Trophoblast cell (in vitro differentiated cells and primary cell): Measurements from ENCODE around the gene SMARCD3.

Experiments
- DNase-seq, 2 donors: peaks; one replicate each; pipeline ENCODE4 v3.0.0-alpha.2; 2016
- H2AFZ ChIP-seq: 2 replicates; pipeline ENCODE4 v1.6.1; 2013; ENCODE audit warnings: low read length, moderate library complexity, mild to moderate bottlenecking; ENCODE audit not compliant: insufficient read depth, poor library complexity
- H2AK5ac ChIP-seq: 2 replicates; pipeline ENCODE4 v1.6.1; 2013; ENCODE audit warnings: mild to moderate bottlenecking, low read length
- H2BK120ac ChIP-seq: 2 replicates; pipeline ENCODE4 v1.6.1; 2013; ENCODE audit warnings: low read length, mild to moderate bottlenecking, moderate library complexity; ENCODE audit not compliant: insufficient read depth, poor library complexity
- H2BK12ac ChIP-seq: 2 replicates; pipeline ENCODE4 v1.6.1; 2013; ENCODE audit warnings: mild to moderate bottlenecking, low read length, moderate library complexity
- H2BK5ac ChIP-seq: 2 replicates; pipeline ENCODE4 v1.6.1; 2013; ENCODE audit warnings: low read length, low read depth, moderate library complexity, mild to moderate bottlenecking; ENCODE audit not compliant: poor library complexity
- H3K14ac ChIP-seq: 2 replicates; pipeline ENCODE4 v1.6.1; 2013; ENCODE audit warnings: mild to moderate bottlenecking, low read length
- H3K18ac ChIP-seq: 2 replicates; pipeline ENCODE4 v1.6.1; 2013; ENCODE audit warnings: mild to moderate bottlenecking, low read length
- H3K23ac ChIP-seq: 2 replicates; pipeline ENCODE4 v1.6.1; 2013; ENCODE audit warnings: low read length
- H3K27ac ChIP-seq: 2 replicates; pipeline ENCODE4 v1.5.1; 2013; ENCODE audit warnings: low read depth, mild to moderate bottlenecking, inconsistent platforms, low read length, moderate library complexity
- H3K27me3 ChIP-seq: 2 replicates; pipeline ENCODE4 v1.6.1; 2013; ENCODE audit warnings: inconsistent platforms, mild to moderate bottlenecking, low read length, moderate library complexity; ENCODE audit not compliant: insufficient read depth
- H3K36me3 ChIP-seq, 2 experiments: 1 replicate in 1 of 2; 2 replicates in 1 of 2; pipeline ENCODE4 v1.6.1; 2013; ENCODE audit warnings: low read length in 2 of 2, mild to moderate bottlenecking in 2 of 2, moderate library complexity in 1 of 2; ENCODE audit not compliant: insufficient read depth in 2 of 2, control insufficient read depth in 1 of 2
- H3K4ac ChIP-seq: 2 replicates; pipeline ENCODE4 v1.6.1; 2013; ENCODE audit warnings: low read depth, mild to moderate bottlenecking, low read length, moderate library complexity
- H3K4me1 ChIP-seq, 2 experiments: 1 replicate in 1 of 2; 2 replicates in 1 of 2; pipeline ENCODE4 v1.6.1; 2013; ENCODE audit warnings: low read length in 2 of 2, mild to moderate bottlenecking in 2 of 2, moderate library complexity in 1 of 2; ENCODE audit not compliant: insufficient read depth in 2 of 2, control insufficient read depth in 1 of 2
- H3K4me2 ChIP-seq: 2 replicates; pipeline ENCODE4 v1.6.1; 2013; ENCODE audit warnings: inconsistent platforms, mild to moderate bottlenecking, low read length, moderate library complexity
- H3K4me3 ChIP-seq: 2 replicates; pipeline ENCODE4 v1.5.1; 2013; ENCODE audit warnings: mild to moderate bottlenecking, low read depth, low read length, inconsistent platforms
- H3K79me1 ChIP-seq: one replicate; pipeline ENCODE4 v1.6.1; 2013; ENCODE audit warnings: low read length
- H3K79me2 ChIP-seq: 2 replicates; pipeline ENCODE4 v1.6.1; 2013; ENCODE audit warnings: low read length, mild to moderate bottlenecking; ENCODE audit not compliant: control insufficient read depth, insufficient read depth, poor library complexity
- H3K9ac ChIP-seq: 2 replicates; pipeline ENCODE4 v1.6.1; 2013; ENCODE audit warnings: mild to moderate bottlenecking, low read length
- H3K9me3 ChIP-seq: 2 replicates; pipeline ENCODE4 v1.6.1; 2013; ENCODE audit warnings: low read depth, mild to moderate bottlenecking, control low read depth, inconsistent platforms, low read length; ENCODE audit not compliant: insufficient read depth
- H4K12ac ChIP-seq: 2 replicates; pipeline ENCODE4 v1.6.1; 2013; ENCODE audit warnings: low read depth, mild to moderate bottlenecking, low read length, moderate library complexity
- H4K8ac ChIP-seq: 2 replicates; pipeline ENCODE4 v1.6.1; 2013; ENCODE audit warnings: low read depth, mild to moderate bottlenecking, low read length, moderate library complexity
- H4K91ac ChIP-seq: one replicate; pipeline ENCODE4 v1.6.1; 2013; ENCODE audit warnings: low read depth, mild to moderate bottlenecking, low read length, moderate library complexity
- WGBS: extraction: QIAGEN DNeasy Blood & Tissue Kit; methylation state at CpG from one replicate; pipeline ENCODE4 v1.1.7; 2013; ENCODE audit warnings: missing lambda C conversion rate; ENCODE audit not compliant: insufficient read length, insufficient coverage; ENCODE audit errors: extremely low coverage; 5-methylcytosine and 5-hydroxymethylcytosine counted together

SMARCD3 gene

DNA sequence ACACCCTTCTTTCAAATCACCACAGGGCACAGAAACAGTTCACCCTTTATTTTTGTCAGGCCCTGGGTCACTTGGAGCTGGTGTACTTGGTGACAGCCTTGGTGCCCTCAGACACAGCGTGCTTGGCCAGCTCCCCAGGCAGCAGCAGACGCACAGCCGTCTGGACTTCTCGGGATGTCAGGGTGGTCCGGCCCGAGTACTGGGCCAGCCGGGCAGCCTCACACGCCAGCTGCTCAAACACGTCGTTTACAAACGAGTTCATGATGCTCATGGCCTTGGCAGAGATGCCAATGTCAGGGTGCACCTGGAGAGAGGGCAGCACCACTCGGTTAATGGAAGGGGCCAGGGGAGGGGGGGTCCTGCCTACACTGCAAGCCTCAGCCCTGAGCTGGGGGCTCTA is 40.7 kb downstream of the SMARCD3 start:
- no CpG with 5 or more reads among the region's 12 CpGs for WGBS
- peaks cover under 1 to 5% of the 10 kb centered on the region in 2 experiments for H3K4me1 ChIP-seq

DNA sequence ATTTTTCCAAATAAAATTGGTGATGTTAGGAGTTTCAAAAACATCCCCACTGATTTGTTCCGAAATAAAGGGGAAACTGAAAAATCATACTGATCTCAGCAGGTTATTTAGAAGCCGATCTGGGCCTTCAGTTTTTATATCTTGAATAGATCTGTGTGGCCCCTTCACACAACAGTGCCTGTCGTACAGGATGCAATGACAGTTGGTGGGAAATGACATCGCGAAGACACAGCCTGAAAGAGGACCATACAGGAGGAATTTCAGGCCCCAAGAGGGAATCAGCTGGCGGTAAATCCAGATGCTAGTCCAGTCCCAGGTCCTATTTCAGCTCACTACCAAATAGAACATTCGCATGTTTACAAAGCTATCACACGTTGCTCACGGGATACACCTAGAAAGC is 41.2 kb downstream of the SMARCD3 start:
- peaks cover 0 to 2% of the 10 kb centered on the region in 2 experiments for H3K4me1 ChIP-seq

More for the DNA sequence above, 40.7 kb downstream of the SMARCD3 start:
- Histone ChIP-seq H3K4me3 (peak overlapping the region; percentile 32), H3K9ac (no peak overlapping the region), H2AK5ac (no peak overlapping the region), H2BK5ac (no peak overlapping the region), H3K4ac (no peak overlapping the region), H3K27me3 (no peaks in the 10 kb centered on the region), H4K8ac (no peak overlapping the region), H3K79me1 (no peaks in the 10 kb centered on the region), H2BK12ac (no peak overlapping the region), H3K79me2 (no peaks in the 10 kb centered on the region), H3K4me2 (no peak overlapping the region), H3K27ac (no peak overlapping the region), H3K18ac (no peak overlapping the region), H3K14ac (no peak overlapping the region), H3K9me3 (peaks cover 2% of the 10 kb centered on the region), H2AFZ (no peak overlapping the region), H3K23ac (no peak overlapping the region), H4K91ac (no peak overlapping the region), H2BK120ac (no peak overlapping the region), H4K12ac (no peak overlapping the region), H3K36me3 (no peaks in the 10 kb centered on the region)
- DNase-seq = no peak

DNA sequence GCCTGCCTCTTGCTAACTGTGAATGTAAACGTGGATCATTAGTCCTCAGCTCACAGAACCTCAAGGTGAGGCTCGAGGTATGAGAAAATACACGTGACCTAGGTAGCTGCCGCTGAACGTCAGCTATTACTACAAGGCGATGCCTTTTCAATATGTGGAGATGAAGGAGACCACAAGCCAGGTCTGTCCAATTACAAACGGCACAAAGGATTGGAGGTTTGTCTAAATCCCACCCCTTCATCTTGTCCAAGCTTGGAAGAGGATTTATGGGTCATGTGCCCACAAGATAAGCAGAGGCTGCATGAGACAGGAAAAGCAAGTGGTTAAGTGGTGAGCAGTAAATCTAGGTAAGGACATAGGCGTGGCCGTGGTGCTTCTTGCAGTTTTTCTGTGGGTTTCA is 41.6 kb downstream of the SMARCD3 start:
- Histone ChIP-seq H3K23ac (no peak overlapping the region), H3K36me3 (no peaks in the 10 kb centered on the region), H4K12ac (no peak overlapping the region), H4K8ac (no peak overlapping the region), H3K79me2 (no peaks in the 10 kb centered on the region), H3K18ac (no peak overlapping the region), H3K27ac (no peak overlapping the region), H4K91ac (no peak overlapping the region), H3K14ac (no peak overlapping the region), H3K79me1 (no peaks in the 10 kb centered on the region), H3K4me2 (no peak overlapping the region), H2BK5ac (no peak overlapping the region), H2BK120ac (no peak overlapping the region), H2BK12ac (no peak overlapping the region), H2AK5ac (no peak overlapping the region), H3K27me3 (no peaks in the 10 kb centered on the region), H3K4ac (no peak overlapping the region), H3K9me3 (peaks cover 2% of the 10 kb centered on the region), H3K4me1 (peaks cover 0 to 2% of the 10 kb centered on the region in 2 experiments), H3K4me3 (no peak overlapping the region), H3K9ac (no peak overlapping the region), H2AFZ (no peak overlapping the region)
- no CpG with 5 or more reads among the region's 9 CpGs for WGBS
- DNase-seq = no peak

More for the DNA sequence above, 41.2 kb downstream of the SMARCD3 start:
- Histone ChIP-seq H2BK120ac (no peak overlapping the region), H3K4me3 (no peak overlapping the region), H3K79me2 (no peaks in the 10 kb centered on the region), H3K36me3 (no peaks in the 10 kb centered on the region), H2AFZ (no peak overlapping the region), H2AK5ac (no peak overlapping the region), H2BK5ac (no peak overlapping the region), H4K8ac (no peak overlapping the region), H3K4me2 (no peak overlapping the region), H3K14ac (no peak overlapping the region), H2BK12ac (no peak overlapping the region), H3K27me3 (no peaks in the 10 kb centered on the region), H3K18ac (no peak overlapping the region), H3K27ac (no peak overlapping the region), H3K79me1 (no peaks in the 10 kb centered on the region), H3K9ac (no peak overlapping the region), H3K4ac (no peak overlapping the region), H4K12ac (no peak overlapping the region), H3K9me3 (peaks cover 2% of the 10 kb centered on the region), H4K91ac (no peak overlapping the region), H3K23ac (no peak overlapping the region)
- DNase-seq = no peak
- no CpG with 5 or more reads among the region's 9 CpGs for WGBS

DNA sequence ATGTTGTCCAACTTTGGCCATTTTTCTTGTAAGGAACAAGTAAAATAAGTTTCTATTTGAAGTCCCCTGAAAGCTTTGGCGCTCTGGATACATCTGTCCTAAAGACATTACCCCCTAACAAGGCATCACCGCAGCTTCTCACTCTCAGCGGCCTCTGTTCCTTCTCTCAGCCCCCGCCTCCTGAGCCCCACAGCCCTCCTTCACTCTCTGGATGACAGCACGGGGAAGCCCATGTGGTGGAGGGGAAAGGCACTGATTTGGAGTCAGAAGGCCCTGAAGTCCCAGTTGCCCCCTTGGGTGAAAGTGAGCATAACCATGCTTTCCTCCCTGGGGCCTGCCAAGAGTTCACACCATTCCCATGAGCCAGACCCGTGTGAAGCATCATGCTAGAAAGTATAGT is 42.8 kb downstream of the SMARCD3 start:
- no peak for DNase-seq
- Histone ChIP-seq H3K79me1 (no peaks in the 10 kb centered on the region), H3K27ac (no peak overlapping the region), H3K9ac (no peak overlapping the region), H4K12ac (no peak overlapping the region), H3K27me3 (no peaks in the 10 kb centered on the region), H3K18ac (no peak overlapping the region), H3K4ac (no peak overlapping the region), H3K4me3 (no peak overlapping the region), H2BK12ac (no peak overlapping the region), H2AFZ (no peak overlapping the region), H2AK5ac (no peak overlapping the region), H4K91ac (no peak overlapping the region), H3K79me2 (no peaks in the 10 kb centered on the region), H3K36me3 (no peaks in the 10 kb centered on the region), H3K14ac (no peak overlapping the region), H2BK5ac (no peak overlapping the region), H3K9me3 (peaks cover 2% of the 10 kb centered on the region), H3K4me1 (peaks cover 0 to 2% of the 10 kb centered on the region in 2 experiments), H4K8ac (no peak overlapping the region), H3K23ac (no peak overlapping the region), H3K4me2 (no peak overlapping the region), H2BK120ac (no peak overlapping the region)
- no CpG with 5 or more reads among the region's 6 CpGs for WGBS
